CD4-positive, alpha-beta T cell treated with Interleukin-21 for 1 hour (primary cell): ENCODE measurements around the gene MERTK.
"Not testable (repeated sequence)": the region's sequence is repeated elsewhere in the genome, so short reads cannot be mapped to it uniquely, and the experiment has no call there.

Experiments
- DNase-seq: peaks from one replicate; pipeline ENCODE4 v3.0.0-alpha.2; 2020

The MERTK gene

DNA sequence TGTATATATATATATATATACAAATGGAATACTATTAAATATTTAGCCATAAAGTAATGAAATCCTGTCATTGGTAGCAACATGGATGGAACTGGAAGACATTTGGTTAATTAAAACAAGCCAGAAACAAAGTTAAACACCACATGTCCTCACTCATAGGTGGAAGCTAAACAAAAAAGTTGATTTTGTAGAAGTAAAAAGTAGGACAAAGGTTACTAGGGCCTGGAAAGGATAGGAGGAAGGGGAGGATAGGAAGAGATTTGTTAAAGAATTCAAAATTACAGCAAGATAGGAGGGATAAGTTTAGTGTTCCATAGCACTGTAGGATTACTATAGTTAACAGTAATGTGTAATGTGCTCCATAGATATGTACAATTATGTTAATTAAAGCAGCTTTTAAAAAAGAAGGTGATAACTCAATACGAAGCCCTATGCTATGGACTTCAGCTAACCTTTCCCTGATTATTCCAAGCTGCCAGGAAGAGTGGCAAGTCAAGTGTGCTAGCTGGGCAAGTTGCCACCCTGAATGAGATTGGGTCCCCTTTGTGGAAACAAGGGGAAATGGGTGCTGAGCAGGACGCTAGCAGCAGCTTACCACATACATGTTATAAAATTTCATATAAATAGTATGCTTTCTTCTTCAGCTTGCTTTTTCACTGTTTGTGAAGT, 12.3 kb downstream of the MERTK start:
- no peak for DNase-seq

DNA sequence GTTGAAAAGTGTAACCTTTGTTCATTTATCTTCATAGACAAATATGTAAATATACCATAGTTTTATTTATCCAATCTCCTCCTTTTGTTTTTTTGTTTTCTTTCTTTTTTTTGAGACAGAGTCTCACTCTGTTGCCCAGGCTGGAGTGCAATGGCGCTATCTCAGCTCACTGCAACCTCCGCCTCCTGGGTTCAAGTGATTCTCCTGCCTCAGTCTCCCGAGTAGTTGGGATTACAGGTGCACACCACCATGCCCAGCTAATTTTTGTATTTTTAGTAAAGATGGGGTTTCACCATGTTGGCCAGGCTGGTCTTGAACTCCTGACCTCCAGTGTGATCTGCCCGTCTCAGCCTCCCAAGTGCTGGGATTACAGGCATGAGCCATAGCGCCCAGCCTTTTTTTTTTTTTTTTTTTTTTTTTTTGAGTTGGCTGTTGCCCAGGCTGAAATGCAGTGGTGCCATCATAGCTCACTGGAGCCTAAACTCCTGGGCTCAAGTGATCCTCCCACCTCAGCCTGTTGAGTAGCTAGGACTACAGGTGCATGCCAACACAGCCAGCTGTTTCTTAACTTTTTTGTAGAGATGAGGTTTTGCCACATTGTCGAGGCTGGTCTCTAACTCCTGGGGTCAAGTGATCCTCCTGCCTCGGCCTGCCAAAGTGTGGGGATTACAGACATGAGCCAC, 13.0 kb downstream of the MERTK start:
- DNase-seq = not testable (repeated sequence)

DNA sequence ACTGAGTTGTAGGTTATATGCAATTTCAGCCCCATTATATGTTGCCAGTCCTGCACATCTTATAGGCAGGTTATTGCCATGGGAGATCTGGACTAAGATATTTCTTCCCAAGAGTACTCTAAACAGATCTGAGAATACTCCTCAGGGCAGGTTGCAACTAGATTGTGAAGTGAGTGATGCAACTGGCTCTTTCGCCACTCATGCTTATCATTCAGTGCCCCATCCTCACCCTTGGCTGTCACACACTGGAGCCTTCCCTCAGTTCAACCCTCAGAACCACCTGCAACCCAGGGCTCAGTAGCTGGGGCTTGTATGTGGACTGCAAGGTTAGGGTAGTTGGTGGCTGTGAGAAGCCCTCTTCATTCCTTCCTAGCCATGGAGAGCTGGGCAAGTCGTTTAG, 14.1 kb downstream of the MERTK start:
- DNase-seq = no peak

GRCh38 chr2:111917106-111917505, 18.7 kb downstream of the MERTK start:
- DNase-seq = no peak

GRCh38 chr2:111918383-111918806, 20.0 kb downstream of the MERTK start:
- DNase-seq = no peak

DNA sequence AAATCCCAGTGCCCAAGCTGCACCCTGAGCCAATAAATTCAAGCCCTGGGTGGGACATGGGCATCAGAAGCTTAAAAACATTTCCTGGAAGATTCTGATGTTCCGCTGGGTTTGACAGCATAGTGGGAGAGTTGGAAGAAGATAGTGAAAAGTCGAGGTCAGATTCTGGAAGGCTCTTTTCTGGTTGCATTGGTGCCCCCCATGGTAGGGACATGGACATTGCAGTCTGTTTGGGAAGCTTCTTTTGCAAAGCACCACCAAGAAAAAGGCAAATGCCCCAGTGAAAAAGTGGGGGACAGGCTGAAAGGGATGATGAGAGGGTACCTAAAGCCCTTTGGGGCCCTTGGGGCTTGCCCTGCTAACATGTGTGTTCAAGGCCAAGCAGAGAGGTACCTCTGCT, 21.0 kb downstream of the MERTK start:
- DNase-seq = no peak

DNA sequence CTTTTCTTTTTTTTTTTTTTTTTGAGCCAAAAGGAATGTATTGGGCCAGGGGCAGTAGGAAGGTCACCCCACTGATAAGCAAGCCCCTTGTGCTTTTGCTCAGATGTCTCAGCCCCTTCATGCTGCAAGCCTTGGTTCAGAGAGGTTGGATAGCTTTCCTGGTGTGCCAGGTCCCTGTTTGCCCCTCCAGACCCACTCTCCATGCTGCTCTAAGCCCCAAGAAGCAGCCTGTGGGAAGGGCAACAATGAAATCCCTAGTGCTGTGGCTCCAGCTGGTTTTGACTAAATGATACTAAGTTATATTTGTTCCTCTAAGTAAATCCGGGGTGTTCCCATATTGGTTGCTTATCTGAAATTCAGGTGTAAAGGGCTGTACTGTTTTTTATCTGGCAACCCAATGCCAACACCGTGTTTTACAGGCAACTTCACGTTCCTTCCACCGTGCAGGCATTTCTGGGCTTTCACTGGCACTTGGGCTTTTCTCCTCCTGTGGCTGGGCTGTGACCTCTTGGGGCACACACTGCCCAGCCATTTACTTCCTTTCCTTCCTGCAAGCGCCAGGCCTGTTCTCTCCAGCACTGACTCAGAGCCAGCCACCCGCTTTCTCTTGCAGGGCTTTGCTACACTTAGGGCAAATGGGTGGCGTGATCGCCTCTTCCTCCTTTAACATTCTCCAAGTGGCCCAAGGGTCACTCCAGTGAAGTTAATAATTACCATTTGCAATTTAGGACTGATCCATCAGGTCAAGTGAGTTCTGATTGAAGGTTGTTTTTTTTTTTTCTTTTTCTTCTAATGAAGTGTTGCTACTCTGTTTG, 21.6 kb downstream of the MERTK start:
- no peak for DNase-seq

DNA sequence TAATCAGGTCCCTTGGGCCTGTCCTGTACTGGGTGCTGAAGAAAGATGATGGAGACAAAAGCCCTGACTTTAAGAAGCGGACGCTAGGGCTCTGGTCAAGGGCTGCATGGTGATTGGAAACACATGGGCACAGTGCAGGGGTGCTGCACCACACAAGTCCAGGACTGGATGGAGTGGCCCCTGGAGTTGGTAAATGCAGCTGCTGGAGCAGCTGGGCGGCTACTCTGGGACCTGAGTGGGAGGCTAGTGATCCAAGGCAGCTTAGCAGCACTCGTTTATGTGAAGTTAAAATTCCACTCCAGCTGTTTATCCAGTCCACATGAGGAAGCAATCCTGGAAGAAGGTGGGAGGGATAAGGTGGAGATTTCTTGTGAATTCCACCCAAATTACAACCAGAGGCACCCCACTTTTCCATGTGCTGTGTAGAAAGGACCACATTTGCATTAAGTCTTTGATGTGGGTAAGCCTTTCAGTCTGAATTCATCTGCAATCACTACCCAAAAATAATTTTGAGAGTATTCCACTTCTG, 24.9 kb downstream of the MERTK start:
- DNase-seq = no peak

- no peak for DNase-seq
Observed at GRCh38 chr2:111924617-111925107, 26.3 kb downstream of the MERTK start.

- no peak for DNase-seq
Observed at GRCh38 chr2:111927723-111928122, 29.3 kb downstream of the MERTK start.

- DNase-seq = no peak
Observed at GRCh38 chr2:111930409-111930808, 32.0 kb downstream of the MERTK start.

DNA sequence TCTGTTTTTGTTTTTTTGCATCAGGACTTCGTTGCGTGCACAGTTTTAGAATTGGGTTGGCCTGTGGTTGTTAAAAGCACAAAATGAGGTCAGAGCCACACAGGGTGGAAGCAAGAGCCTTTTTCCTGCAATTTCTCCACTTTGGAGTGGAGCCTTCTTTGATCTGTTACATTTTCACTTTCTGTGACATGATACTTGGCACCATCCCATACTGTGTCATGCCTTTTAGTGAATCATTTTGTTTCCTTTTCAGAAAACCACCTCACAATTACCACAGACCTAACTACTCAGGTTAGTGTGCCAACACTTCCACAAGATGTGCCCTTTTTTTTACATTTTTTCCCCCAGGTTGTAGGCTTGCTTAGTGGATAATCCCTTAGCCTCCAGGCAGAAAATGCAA, 32.5 kb downstream of the MERTK start:
- no peak for DNase-seq

GRCh38 chr2:111932841-111933291, 34.5 kb downstream of the MERTK start:
- no peak for DNase-seq

- DNase-seq = not testable (repeated sequence)
Observed at GRCh38 chr2:111933900-111934299, 35.5 kb downstream of the MERTK start.

DNA sequence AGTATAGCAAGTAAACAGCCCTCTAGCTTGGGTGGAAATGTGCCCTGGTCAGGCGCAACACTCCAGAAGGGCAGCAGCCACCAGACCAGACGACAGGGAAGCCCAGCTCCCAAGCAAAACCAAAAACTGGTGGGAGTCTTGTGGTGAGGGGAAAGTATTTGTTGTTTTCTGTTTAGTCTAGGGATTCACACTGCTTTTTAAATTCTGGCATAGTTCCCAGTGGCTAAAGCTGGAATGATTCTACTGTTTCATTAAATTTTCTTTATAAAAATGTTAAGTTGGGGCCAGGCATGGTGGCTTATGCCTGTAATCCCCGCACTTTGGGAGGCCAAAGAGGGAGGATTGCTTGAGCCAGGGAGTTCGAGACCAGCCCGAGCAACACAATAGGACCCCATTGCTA, 38.5 kb downstream of the MERTK start:
- DNase-seq = no peak

DNA sequence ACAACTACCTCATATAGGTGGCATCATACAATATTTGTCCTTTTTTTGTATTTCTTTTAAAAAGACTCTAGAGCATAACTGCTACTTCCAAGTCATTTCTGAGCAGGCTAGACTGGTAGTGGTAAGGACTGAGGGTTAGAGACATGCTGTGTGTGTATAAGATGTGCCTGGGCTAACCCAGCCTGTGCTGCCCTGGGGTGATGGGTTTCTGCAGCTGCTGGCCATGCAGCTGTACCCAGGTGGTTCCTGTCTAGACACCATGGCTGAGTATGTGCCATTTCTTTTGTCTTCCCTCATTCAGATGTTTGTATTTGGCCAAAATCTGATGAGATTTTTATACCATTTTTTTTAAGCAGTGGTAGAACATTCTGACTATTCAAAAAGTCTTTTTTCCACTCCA, 40.0 kb downstream of the MERTK start:
- no peak for DNase-seq

- no peak for DNase-seq
Observed at GRCh38 chr2:111940333-111941196, 42.2 kb downstream of the MERTK start.

GRCh38 chr2:111941531-111941930, 43.1 kb downstream of the MERTK start:
- no peak for DNase-seq

GRCh38 chr2:111944531-111945210, 46.3 kb downstream of the MERTK start:
- peak; percentile 2 for DNase-seq

DNA sequence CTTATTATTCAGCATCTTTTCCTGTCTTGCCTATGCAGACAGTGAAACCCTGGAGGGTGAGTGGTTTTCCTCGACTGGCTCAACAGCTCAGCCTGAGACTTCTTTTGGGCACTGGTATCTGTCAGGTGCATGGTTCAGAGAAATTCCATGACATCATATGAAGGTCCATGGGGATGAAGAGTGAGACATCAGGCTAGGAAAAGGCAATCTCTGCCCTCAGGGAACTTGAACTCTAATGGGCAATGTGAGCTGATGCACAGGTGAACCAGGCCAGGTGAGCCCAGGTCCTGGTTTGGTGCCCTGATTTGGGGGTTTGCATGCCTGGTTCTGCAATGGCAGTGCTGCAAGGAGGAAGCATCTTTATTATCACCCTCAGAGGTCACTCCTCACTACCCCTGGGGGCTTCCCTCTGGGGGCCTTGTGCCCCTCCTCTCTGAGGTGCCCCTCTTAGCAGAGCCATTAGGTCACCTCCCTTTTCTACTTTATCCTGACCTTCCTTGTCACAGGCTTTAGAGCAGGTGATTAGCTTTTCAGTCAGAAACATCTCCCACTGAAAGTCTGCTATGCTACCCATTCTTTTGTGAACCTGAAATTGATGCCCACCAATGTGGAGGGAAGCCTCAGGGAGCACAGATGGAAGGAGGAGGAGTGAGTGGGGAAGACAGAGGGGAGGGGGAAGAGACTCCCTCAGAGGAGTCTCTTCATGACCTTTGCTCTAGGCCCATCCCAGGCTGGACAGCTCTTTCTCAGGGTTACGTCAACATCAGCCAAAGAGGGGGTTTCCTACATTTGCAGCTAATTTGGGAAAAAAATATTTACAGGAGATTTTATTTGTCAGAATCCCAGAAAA, 47.3 kb downstream of the MERTK start:
- no peak for DNase-seq
